Retina (tissue), 1 donor: ENCODE data around the gene DNAH3.
"Not testable (repeated sequence)": the region's sequence is repeated elsewhere in the genome, so short reads cannot be mapped to it uniquely, and the experiment has no call there.

Experiments used
- DNase-seq: peaks from one replicate; pipeline ENCODE4 v3.0.0-alpha.2; 2016

Gene DNAH3

DNA sequence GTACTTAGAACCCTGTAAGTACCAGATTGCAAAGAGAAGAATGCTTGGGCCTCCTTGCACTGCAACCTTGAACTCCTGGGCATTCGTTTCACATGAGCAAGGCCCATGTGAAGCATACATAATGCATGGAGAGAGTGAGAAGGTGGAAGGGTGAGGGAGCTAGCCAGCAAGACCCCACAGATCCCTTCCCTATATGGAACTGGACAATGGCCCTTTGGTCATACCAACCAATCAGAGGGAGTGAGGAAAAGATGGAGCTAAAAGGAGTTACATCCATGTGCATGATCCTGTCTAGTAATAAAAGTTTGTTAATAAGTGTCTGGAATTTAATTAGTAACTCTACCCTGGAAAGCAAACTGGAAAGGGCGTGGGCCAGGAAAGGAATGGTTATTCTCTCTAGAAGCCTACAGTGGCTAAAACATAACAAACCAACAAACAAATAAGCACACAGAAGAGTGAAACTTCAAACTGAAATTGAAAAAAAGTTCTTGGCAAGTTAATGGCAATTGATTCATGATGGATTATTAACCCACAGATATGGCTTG, 29.6 kb downstream of the DNAH3 start:
- no peak for DNase-seq

DNA sequence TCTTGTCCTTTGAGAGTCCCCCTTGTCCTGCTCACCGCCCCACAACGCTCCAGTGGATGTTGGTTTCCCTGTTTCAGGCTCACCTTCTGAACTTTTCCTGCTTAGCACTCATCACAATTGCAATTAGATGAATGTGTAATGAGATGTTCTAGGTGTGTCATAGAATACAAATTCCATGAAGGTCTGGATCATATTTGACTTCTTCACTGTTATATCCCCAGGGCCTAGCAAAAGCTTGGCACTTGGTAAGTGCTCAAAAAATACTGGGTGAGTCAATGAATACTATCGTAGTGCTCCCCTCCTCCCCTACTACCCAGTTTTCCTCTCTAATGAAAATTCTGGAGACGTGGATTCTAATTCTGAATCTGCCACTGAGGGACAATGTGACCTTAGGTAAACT, 33.1 kb downstream of the DNAH3 start:
- DNase-seq = no peak

DNA sequence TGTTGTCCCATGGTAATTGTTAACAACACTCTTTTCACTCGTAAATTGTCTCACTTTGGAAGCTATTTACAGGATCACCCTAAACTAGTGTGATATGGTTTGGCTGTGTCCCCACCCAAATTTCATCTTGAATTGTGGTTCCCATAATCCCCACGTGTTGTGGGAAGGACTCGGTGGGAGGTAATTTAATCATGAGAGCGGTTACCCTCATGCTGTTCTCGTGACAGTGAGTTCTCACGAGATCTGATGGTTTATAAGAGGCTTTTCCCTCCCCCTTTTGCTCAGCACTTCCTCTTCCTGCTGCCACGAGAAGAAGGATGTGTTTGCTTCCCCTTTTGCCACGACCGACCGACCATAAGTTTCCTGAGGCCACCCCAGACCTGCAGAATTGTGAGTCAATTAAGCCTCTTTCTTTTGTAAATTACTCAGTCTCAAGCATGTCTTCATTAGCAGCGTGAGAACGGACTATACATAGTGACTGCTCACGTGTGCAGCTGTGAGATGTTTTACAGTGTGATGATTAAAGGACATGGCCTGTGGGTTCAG, 34.4 kb downstream of the DNAH3 start:
- DNase-seq = no peak

DNA sequence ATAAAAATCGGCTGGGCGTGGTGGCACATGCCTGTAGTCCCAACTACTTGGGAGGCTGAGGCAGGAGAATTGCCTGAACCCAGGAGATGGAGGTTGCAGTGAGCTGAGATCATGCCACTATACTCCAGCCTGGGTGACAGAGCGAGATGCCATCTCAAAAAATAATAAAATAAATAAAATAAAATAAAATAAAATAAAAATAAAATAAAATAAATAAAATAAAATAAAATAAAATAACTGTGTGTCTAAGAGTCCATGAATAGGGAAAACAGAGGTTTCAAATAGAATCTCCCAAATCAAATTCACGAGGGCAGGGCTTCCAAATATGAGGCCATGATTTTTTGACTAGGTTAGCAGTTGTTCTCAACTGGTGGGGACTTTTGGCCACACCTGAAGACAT, 35.1 kb downstream of the DNAH3 start:
- DNase-seq = not testable (repeated sequence)

DNA sequence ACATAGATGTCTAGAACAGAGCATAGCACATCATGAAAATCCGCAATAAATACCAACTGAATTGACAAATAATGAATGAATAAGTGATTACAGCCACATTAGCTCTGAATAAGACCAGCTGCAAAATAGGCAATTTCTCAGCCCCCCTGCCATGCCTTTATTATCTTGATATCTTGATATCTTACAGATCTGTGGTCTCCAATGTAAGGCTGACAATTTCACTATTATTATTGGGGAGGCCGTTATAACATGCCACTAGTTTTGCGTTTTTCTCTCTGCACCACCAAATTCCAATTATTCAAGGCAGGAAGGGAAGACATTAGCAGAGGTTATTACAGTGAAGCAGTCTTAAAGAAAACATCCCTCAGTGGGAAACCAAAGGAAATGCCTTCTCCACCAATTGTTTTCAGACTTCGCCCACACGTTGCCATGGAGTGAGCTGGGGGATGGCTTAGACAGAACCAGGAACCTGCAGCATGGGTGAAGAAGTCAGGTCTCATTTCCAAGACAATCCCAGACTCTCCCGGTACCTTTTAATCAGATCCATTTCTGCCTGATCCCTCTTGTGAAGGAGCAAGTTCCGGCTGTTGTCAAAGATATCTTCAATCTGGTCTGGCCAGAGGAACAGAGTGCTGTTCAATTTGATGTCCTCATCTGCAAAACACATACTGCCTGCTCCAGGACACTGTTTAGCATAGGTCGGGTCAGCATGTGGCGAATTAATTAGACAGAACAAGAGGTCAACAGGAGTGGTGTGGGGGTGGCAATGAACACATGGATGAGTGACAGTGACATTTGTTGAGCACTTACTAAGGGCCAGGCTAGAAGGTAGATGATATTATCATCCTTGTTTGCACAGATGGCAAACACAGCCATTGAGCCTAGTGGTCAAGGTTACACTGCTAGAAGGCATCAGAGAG, 46.4 kb downstream of the DNAH3 start:
- peak; percentile 36 for DNase-seq

DNA sequence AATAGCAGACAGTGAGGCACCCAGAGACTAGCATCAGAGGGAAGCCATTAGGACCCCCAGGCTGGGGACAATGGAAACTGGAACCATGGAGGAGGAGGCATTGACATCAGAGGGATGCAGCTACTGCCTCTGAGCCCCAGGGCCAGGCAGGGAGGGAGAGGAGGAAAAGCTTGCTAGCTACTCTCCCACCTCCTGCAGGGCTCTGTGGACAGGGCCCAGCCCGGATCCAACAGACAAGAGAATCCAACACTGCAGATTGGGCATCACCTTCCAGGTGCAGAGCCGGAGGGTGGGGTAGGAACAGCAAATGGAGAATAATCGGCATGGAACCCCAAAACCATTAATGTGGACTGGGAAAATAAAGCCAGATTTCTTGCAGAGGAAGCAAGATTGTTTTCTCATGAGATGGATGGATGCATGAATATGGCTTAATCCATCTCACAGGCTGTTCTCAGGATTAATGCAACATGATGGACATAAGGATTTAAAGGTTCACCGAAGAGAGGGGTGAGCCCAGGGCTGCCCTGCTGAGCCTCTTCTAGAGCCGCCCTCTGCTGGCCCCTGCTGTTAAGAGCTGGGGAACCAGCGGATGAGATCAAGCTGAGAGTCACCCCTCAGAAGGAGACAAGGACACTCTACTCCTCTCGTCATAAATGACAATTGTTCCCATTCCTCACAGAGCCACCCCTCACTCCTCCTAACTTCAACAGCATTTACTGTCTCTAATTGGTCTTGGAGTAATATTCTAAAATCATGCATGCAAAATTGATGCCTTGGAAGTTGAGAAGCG, 48.8 kb downstream of the DNAH3 start:
- peak; percentile 31 for DNase-seq

DNA sequence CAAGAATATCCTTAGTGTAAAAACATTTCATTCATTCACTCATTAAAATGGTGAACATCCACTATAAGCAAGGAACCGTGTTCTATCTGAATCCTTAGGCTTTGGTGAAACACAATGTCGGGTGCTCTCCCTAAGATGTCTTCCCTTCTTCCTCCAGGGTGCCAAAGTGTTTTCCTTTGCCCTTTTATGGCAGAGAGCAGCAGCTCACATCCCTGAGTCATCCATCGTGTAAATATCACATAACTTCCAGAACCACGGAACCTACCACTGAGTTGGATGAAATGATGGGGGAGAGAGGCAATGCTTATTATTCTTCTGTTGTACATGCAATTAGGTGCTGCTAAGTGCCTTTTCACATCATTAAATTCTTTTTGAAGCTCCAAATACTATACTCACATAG, 50.2 kb downstream of the DNAH3 start:
- DNase-seq = no peak

DNA sequence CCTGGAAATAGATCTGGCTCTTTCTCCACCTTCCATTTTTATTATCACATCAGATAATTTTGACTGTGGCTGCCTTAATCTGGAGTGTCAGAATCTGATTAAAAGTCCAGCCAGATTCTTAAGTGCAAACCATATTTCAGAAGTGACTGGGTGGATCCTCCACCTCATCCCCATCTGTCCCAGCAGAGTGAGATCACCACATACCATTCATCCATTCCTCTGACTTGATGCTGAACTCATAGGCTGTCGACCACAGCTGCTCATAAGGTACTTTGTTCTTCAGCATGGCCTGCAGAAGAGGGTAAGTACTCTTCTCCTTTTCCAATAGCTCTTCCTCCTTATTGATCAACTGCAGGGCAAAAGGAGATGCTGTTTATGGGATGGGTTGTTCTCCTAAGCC, 53.5 kb downstream of the DNAH3 start:
- no peak for DNase-seq

DNA sequence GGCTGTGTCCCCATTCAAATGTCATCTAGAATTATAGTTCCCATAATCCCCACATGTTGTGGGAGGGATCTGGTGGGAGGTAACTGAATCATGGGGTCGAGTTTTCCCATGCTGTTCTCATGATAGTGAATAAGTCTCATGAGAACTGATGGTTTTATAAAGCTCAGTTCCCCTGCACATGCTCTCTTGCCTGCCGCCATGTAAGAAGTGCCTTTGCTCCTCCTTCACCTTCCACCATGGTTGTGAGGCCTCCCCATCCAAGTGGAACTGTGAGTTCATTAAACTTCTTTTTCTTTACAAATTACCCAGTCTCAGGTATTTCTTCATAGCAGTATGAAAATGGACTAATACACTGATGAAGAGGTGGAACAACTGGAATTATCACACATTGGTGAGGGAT, 55.9 kb downstream of the DNAH3 start:
- not testable (repeated sequence) for DNase-seq

DNA sequence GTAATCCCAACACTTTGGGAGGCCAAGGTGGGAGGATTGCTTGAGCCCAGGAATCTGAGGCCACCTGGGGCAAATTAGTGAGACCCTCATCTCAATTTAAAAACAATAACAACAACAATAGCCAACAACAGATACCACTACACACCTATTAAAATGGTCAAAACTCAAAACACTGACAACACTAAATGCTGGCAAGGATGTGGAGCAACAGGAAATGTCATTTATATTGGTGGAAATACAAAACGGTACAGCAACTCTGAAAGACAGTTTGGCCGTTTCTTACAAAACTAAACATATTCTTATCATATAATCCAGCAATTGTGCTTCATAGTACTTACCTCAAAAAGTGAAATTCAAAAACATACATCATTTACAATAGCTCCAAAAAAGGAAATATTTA, 57.7 kb downstream of the DNAH3 start:
- no peak for DNase-seq

DNA sequence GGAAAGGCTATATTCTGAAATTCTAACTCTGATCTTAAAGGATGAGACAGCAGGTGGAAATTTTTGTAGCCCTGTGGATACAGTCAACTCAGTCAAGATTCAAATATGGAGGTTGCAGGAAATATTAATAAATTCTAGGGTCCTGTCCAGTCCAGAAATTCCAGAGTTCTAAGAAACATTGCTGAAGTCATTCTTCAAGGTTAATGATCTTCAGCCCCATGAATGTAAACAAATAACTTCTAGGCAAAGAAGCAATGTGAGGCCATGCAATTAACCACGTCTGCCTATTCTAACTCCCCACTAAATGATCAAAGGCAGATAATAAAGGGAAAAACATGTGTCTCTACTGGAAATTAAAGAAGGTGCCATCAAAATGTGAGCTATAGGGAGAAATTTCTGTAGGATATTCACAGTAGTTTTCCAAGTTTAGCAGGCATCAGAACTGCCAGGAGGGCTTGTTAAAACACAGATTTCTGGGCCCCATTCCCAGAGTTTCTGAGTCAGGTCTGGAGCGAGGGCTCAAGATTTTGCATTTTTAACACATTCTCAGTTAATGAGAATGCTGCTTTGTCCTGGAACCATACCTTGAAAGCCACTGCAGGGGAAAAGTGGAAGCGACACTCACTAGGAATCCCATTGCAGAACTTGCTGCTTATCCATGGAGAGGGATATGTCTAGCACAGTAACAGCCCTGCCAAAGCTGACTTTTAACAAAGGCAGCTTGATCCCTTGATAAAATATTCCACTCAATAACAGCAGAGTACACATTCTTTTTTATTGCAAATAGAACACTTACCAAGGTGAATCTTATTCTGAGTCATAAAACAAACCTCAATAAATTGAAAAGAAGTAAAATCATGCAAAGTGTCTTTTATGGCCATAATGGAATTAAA, 61.8 kb downstream of the DNAH3 start:
- DNase-seq = no peak

DNA sequence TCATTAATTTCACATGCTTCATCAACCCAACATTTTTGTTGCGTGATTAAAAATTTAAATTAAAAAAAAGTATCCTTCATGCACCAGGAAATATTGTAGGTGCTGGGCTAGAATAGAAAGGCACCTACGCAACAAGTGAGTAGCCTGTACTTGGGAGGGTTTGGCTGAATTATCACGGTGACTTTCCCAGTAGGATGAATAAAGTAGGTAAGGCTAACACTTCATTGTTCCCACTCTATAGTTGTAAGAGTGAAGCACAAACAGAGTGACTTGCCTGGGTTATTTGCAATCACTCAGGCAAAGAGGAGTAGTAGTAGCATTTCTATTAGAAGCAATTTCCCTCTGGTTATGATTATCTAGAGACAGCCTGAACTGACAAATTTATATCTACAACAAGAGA, 62.5 kb downstream of the DNAH3 start:
- no peak for DNase-seq

DNA sequence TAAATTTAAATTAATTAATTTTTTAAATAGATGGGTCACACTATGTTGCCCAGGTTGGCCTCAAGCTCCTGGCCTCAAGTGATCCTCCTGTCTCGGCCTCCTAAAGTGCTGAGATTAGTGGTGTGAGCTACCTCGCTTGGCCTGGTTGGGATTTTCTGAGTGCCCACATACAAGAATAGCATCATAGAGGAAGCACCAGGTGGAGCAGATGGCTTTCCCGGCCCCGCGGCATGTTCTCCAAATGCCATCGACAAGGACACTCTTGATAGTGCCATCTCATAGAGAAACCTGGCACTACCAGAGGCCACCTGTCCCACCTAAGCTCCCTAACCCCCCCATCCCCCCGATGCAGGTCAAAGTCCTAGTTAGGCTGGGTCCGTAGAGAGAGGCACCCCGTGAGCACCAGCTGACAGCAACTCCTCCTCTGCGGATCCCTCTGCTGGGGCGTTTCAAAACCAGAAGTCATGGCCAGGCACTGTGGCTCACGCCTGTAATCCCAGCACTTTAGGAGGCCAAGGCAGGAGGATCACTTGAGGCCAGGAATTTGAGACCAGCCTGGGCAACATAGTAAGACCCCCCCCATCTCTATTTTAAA, 65.9 kb downstream of the DNAH3 start:
- no peak for DNase-seq

DNA sequence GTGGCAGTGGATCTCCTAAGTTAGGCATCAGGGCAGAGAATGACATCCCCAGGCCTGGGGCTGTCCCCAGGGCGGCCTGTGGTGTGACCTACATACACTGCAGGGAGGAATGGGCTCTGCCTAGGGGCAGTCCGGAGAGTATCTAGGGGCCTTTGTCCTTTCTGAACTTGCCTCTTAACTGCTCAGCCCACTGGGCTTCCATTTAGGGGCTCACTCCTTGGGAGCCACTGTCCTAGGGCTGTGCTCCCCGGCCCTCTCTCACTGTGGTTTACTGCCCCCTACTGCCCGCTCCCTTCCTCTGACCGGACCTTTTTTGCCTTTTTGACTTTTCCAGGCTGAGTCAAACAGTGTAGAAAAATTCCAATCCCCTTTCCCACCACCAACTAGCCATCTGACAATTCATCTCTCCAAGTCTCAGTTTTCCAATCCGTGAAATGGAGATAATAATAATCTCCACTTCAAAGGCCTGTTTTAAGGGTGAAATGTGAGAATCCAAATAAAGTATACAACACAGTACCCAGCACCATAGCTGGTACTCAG, 66.8 kb downstream of the DNAH3 start:
- DNase-seq = peak; percentile 61

DNA sequence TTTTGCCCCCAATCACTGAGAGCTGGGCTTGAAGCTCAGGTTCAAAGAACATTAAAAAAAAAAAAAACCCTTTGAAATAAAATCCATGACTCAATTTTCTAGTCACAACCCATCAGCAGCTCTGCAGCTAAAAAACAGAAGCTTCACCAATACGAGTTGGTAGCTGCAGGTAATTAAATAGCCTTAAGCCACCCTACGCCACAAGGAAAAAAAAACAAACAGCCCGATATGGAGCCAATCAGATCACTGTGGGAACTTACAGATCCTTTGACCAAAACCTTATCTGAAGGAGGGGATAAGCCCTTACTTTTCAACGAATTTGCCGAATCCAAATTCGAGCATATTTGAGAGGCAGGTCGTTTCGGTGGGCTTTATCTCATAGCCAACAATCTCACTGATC, 69.3 kb downstream of the DNAH3 start:
- DNase-seq = no peak

DNA sequence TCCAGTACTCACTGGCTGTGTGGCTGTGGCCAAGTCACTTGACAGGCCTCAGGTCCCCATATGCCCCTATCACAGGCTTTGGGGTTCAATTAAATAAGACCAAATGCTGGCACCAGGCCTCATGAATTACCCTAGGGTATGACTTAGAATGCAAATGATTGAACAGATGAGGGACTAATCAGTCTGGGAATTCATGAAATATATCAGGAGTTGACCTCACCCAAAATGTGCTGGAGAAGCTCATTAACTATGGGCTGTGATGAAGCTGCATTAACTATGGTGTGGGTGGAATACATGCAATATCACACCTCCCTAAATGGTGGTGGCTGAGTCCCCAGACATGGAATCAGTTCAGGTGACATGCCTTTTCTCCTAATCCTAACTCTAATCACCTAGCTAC, 72.1 kb downstream of the DNAH3 start:
- DNase-seq = no peak

DNA sequence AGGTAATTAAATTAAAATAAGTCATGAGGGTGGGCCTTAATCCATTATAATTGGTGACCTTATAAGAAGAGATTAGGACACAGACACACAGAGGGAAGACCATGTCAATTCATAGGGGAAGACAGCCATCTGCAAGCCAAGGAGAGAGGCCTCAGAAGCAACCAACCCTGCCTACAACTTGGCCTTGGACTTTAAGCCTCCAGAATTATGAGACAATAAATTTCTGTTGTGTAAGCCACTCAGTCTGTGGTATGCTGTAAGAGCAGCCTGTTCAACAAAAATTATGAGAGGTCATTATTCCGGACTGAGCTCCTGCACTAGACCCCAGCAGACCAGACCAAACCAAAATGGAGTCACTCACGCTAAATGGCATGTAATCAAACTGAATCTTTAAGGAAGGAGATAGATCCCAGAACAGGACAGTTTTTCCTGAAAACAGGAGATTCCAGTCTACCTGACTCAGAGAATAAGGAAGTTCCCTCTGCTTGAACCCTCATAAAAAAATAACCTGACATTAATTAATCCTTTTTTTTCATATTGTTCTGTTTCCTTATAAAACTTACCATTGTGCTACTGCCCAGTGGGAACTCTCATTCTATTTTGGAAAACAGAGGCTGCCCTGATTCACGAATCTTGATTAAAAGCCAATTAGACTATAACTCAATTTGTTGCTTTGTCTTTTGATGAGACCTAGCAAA, 74.3 kb downstream of the DNAH3 start:
- no peak for DNase-seq

DNA sequence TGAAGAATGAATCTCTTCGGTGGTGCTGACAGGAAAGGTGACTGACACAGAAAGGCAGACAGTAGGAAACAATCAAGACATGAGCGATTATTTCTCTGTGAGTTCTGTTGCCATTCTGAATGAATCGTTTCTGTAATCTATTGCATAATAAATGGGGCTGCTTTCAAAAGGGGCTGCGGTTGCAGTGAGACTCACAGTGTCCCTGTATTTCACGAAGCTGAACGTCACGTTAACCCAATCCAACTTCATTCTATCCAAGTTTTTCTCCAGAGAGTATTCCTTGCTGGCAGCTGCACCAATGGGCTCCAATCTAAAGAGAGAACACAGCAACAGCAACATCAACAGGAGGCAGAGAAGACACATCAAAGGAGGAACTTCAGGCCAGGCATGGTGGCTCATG, 75.4 kb downstream of the DNAH3 start:
- DNase-seq = no peak

DNA sequence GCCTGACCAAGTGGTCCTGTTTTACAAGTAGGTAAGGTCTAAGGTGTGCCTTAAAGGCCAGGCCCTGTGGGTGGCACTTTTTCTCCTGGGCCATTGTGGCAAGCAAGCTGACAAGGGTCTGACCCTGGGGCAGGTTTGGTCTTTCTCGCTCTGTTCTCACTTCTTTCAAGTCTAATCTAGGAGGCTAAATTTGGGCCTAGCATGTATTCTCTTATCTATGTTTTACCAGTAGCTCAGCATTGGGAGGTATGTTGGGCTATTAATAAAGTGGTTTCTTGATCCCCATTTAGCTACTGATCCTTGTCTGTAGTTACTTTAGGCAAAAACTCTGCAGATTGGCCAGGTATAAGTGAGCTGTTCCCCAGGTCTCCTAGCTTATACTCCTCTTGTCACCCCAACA, 77.7 kb downstream of the DNAH3 start:
- DNase-seq = no peak

DNA sequence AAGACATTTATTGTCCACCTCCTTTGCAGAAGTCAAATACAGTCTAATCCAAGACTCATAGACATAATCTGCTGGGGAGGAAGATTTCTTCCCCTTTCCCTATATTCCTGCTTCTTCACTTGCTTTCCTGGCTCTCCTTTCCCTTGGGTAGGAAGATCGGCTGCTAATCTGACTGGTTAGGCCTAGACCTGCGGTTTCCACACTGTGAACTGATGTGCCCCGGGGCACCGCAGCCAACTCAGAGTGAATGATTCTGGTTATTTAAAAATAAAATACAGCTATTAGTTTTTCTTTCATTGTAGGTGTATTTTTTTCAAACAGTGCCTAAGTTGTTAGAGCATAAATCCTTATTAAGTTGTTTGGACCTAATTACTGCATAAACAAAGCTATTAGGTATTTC, 78.9 kb downstream of the DNAH3 start:
- no peak for DNase-seq

DNA sequence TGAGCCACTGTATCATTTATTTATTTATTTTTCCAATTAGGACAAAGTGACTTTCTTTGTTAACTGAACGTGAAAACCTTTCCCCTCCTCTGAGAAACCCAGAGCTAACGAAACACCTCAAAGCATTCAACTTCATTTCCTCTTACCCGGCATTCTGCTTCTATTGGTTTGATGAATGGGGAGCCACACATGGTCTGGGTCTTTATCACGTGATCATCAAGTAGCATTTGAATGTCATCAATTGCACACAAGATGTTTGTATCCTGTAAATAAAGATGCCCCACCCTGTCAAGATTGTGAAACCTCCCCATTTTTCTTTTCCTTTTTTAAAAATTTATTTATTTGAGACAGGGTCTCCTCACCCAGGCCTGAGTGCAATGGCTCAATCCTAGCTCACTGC, 80.1 kb downstream of the DNAH3 start:
- DNase-seq = no peak
